Brain pericyte (primary cell): ENCODE measurements around the gene ZNF451.
A peak's percentile ranks its signal among the peaks of the same experiment; 100 is the strongest.
"Not testable (repeated sequence)": the region's sequence is repeated elsewhere in the genome, so short reads cannot be mapped to it uniquely, and the experiment has no call there.

Experiments
- DNase-seq: peaks from one replicate; pipeline ENCODE4 v3.0.0-alpha.2; 2012; ENCODE audit warnings: low read depth, low spot score

The ZNF451 gene, protein sequence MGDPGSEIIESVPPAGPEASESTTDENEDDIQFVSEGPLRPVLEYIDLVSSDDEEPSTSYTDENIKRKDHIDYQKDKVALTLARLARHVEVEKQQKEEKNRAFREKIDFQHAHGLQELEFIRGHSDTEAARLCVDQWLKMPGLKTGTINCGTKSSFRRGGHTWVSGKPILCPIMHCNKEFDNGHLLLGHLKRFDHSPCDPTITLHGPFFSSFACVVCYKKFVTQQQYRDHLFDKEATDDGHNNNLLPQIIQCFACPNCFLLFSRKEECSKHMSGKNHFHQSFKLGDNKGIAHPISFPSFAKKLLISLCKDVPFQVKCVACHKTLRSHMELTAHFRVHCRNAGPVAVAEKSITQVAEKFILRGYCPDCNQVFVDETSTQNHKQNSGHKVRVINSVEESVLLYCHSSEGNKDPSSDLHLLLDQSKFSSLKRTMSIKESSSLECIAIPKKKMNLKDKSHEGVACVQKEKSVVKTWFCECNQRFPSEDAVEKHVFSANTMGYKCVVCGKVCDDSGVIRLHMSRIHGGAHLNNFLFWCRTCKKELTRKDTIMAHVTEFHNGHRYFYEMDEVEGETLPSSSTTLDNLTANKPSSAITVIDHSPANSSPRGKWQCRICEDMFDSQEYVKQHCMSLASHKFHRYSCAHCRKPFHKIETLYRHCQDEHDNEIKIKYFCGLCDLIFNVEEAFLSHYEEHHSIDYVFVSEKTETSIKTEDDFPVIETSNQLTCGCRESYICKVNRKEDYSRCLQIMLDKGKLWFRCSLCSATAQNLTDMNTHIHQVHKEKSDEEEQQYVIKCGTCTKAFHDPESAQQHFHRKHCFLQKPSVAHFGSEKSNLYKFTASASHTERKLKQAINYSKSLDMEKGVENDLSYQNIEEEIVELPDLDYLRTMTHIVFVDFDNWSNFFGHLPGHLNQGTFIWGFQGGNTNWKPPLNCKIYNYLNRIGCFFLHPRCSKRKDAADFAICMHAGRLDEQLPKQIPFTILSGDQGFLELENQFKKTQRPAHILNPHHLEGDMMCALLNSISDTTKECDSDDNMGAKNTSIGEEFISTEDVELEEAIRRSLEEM

DNA sequence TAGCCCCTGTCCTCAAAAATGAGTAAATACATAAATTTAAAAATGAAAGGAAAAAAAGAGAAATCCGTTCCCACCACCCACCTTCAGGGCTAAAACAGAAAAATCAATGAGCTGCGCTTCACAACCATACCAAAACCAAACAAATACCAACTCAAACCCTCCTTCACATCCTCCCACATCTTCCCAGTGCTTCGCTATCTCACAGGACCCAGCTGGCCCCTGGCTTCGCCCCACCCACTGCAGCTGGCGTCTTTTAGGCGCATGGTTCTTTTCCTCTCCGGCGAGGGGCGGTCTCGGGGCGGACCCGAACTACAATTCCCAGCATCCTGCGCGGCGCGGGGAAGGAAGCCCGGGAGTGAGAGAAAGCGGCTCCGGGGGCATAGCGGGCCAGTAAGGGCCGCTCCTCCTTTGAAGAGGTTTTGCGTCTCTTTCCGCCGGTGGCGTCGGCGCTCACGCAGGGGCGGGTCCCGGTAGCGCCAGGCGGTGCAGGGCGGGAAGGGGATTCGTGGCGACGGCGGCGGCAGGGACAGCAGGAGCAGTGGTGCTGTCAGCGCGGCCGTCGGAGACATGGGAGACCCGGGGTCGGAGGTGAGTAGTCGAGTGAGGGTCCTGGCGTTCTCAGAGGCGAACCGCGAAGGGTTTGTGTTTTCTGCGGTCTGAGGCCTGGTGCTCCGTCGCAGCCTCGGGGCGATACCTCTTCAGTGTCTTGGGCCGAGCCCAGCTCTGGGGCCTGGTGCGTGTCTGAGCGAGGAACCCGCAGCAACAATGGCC, at the start of gene ZNF451:
TSS of gene ZNF451 (plus strand) at position 502 of the 771 bp plus-strand sequence. CDS start at position 568, 66 bp downstream.
- DNase-seq = peak; percentile 86

DNA sequence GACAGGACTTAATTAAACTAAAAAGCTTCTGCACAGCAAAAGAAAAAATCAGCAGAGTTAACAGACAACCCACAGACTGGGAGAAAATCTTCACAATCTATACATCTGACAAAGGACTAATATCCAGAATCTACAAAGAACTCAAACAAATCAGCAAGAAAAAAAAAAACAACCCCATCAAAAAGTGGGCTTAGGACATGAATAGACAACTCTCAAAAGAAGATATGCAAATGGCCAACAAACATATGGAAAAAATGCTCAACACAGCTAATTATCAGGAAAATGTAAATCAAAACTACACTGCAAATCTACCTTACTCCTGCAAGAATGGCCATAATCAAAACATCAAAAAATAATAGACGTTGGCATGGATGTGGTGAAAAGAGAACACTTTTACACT, 45.9 kb upstream of the ZNF451 start:
- not testable (repeated sequence) for DNase-seq

DNA sequence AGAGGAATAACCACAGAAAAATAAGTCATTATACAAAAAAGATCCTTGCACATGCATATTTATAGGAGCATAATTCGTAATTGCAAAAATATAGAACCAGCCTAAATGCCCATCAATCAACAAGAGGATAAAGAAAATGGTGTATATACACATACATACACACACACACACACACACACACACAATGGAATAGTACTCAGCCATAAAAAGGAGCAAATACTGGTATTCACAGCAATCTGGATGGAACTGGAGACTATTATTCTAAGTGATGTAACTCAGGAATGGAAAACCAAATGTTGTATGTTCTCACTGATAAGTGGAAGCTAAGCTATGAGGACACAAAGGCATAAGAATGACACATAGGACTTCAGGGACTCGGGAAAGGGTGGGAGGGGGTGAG, 45.4 kb upstream of the ZNF451 start:
- DNase-seq = no peak

- DNase-seq = peak; percentile 53
Measured at GRCh38 chr6:57046332-57047256, 43.4 kb upstream of the ZNF451 start, which contains the start of gene KIAA1586. Gene KIAA1586 (plus strand): TSS chr6:57046693. CDS start chr6:57046756, 63 bp downstream.

GRCh38 chr6:57047257-57047585, 42.8 kb upstream of the ZNF451 start:
- DNase-seq = not testable (repeated sequence)

- not testable (repeated sequence) for DNase-seq
Measured at GRCh38 chr6:57047859-57048258, 42.1 kb upstream of the ZNF451 start.

DNA sequence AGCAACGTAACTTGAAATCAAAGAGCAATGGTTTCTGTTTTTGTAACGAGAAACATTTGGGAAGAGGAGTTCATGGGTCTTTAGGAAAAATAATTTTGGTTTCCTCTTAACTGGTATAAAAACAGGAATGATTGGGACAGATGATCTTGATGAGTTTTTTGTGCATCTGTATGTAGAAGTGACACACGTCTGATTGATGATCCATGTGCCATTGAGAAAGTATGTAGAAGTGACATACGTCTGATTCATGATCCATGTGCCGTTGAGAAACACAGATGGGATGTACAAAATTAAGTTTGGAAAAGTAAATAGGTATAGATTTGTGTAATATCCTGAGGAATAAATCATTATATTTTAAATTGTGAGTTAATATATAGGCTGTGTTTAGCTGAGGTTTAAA, 41.4 kb upstream of the ZNF451 start:
- no peak for DNase-seq

GRCh38 chr6:57063847-57064246, 26.1 kb upstream of the ZNF451 start:
- no peak for DNase-seq

- DNase-seq = no peak
Measured at GRCh38 chr6:57064809-57065208, 25.2 kb upstream of the ZNF451 start.

GRCh38 chr6:57068061-57068460, 21.9 kb upstream of the ZNF451 start:
- peak; percentile 21 for DNase-seq

DNA sequence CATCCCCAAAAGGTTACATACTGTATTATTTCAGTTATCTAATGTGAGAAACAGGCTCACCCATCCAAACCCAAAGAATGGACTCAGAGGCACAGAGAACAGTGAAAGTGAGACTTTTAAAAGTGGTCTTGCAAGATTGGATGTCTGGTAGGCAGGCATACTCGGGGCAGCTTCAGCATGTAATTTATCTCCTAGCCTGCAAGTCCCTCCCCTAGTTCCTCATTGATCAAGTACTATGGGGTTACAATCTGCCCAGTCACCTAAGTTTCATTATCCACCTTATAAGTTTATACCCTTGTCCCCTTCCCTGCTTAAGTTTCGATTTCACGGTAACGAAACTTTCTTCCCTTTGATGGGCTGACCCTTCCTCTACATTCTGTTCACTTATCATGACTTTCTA, 20.8 kb upstream of the ZNF451 start:
- no peak for DNase-seq

- no peak for DNase-seq
Measured at GRCh38 chr6:57069920-57070331, 20.1 kb upstream of the ZNF451 start.

DNA sequence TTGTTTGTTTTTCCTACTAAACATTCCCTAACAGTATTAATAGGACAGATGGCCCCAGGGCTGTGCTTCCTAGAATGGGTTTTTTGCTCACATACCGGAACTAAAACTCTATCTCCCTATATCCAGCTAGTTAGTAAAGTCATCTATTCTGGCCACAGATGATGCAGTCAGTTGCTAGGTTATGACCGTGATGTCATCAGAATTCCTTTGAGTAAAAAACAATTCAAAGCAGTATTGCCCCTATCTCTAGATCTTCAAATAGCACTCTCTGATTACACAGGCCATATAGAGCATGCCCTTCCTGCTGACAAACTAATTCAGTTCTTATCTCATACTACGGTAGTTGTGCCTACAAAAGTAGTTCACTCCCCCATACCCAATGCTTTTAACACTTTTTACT, 17.9 kb upstream of the ZNF451 start:
- DNase-seq = no peak

DNA sequence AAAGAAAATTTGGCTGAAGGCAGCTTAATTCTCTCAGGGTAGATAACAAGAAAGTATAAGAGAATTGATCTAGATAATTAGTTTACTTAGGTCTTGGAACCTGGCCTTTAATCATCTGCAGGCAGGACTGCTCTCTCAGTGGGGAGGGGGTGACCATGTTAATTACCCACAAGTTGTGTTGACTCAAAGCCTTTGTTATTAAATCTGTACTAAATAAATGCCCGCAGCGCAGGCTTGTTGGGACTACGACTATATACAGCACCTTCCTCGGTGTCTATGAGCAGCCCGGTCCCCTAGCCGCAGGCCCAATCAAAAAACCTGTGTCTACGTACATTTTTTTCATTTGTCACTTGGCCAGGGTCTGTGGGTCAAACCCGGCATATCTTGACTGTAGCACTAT, 15.6 kb upstream of the ZNF451 start:
- DNase-seq = no peak

GRCh38 chr6:57075092-57075491, 14.9 kb upstream of the ZNF451 start:
- no peak for DNase-seq

- DNase-seq = no peak
Measured at GRCh38 chr6:57078531-57079207, 11.3 kb upstream of the ZNF451 start.

GRCh38 chr6:57085471-57085870, 4.5 kb upstream of the ZNF451 start:
- DNase-seq = no peak

DNA sequence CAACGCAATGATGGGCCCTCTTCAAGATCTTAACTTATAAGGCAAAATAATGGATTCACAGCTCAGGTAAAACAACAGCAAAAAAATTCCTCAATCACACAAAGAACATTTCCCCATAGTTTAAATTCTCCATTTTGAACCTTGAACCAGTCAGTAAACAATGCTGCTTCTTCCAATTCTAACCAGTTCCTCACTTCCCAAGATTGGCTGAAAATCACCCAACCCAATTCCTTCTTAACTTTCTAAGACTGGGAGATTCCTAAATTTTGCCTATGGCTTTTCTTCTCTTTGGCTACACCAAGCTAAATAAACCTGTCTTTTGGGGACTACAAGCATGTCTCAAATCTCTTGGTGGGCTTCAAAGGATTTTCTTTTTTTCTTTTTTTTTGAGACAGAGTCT, 3.1 kb upstream of the ZNF451 start:
- DNase-seq = no peak

DNA sequence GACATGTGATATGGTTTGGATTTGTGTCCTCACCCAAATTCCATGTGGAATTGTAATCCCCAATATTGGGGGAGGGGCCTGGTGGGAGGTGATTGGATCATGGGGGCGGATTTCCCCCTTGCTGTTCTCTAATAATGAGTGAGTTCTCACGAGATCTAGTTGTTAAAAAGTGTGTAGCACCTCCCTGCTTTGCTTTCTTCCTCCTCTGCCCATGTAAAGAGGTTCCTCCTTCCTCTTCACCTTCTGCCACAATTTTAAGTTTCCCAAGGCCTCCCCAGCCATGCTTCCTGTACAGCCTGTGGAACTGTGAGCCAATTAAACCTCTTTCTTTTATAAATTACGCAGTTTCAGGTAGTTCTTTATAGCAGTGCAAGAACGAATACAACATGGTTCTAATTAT, 2.1 kb upstream of the ZNF451 start:
- no peak for DNase-seq

DNA sequence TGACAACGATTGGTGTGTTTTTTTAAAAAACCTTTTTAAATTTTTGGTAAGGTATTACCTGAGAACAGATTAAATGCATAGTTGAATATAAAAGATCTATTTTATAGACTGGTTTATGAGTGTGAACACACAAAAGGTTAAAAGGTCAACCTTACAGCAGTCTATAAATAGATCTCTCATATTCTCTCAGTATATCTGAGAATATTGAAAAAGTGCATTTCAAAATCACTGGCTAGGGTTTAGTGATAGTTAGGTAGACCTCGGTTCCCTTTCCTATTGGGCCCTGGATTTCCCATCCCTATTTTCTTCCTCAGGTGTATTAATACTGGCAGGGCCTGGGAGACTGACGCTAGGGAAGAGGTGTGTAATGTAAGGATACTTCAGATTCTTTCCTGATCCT, 723 bp upstream of the ZNF451 start:
- no peak for DNase-seq
